OCI-M2 (cell line): ENCODE measurements around the gene ZNF628.
"Not testable (repeated sequence)": the region's sequence is repeated elsewhere in the genome, so short reads cannot be mapped to it uniquely, and the experiment has no call there.

Experiments used
- DNase-seq: peaks from one replicate; lab custom pipeline; 2025; ENCODE audit not compliant: unreplicated experiment; lab: John Stamatoyannopoulos, UW

ZNF628 gene

DNA sequence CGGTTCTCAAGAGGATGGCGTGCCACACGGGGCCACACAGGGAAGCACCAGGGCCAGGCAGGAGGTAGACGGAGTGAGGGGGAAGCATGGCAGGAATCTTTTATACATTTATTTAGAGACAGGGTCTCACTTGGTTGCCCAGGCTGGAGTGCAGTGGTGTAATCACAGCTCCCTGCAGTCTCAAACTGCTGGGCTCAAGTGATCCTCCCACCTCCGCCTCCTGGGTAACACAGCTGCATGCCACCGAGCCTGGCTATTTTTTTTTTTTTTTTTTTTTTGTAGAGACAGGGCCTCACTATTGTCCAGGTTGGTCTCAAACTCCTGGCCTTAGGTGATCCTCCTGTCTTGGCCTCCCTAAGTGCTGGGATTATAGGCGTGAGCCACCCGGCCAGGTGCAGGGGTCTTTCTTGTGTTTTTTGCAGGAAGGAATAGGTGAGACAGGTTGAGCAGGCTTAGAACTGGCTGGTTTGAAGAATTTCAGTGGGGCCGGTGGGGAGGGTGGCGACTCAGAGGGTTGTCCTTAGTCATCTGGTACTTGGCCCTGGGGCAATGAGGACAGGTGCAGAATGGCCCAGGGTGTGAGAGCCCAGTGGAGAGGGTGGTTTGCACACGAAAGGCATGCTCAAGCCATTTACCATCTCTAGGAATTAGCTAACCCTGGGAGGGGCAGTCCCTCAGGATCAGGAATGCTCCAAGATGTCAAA lies 19.4 kb downstream of the ZNF628 start:
- no peak for DNase-seq

- DNase-seq, result not testable (repeated sequence)
Measured at GRCh38 chr19:55496820-55497219, 20.4 kb downstream of the ZNF628 start.

DNA sequence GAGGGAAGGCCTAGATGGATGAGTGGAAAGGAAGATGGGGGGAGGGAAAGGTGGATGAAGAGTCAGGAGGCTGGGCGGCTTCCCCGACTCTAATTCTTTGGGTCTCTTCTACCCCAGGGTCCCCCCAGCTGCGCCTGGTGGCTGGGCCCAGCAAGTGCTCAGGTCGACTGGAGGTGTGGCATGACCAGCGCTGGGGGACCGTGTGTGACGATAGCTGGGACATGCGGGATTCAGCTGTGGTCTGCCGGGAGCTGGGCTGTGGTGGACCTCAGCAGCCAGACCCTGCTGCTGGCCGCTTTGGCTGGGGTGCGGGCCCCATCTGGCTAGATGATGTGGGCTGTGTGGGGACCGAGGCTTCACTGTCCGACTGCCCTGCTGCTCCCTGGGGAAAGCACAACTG lies 21.3 kb downstream of the ZNF628 start:
- DNase-seq, result no peak

DNA sequence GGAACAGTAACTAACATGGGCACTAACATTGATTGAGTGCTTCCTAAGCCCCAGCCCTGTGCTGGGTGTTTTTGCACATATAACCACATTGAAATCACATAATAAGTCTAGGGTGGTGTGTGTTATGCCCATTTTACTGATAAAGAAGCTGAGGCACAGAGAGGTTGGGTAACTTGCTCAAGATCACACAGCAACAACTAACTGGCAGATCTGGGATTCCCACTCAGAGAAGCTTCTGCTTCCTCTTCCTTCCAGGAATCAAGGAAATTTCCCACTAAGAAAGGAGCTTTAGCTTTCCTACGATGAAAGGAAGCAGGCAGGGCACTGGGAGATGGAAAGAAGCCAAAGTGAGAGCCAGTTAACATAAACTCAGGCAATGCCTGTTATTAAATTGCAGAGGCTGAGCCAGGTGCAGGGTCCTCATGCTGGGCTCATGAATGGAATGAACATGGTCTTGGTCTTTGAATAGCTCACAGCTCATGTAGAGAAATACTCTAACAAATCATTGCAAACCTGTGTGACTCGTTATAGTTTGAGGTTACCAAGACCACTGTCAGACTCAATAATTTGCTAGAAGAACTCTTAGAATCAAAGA lies 21.9 kb downstream of the ZNF628 start:
- no peak for DNase-seq

DNA sequence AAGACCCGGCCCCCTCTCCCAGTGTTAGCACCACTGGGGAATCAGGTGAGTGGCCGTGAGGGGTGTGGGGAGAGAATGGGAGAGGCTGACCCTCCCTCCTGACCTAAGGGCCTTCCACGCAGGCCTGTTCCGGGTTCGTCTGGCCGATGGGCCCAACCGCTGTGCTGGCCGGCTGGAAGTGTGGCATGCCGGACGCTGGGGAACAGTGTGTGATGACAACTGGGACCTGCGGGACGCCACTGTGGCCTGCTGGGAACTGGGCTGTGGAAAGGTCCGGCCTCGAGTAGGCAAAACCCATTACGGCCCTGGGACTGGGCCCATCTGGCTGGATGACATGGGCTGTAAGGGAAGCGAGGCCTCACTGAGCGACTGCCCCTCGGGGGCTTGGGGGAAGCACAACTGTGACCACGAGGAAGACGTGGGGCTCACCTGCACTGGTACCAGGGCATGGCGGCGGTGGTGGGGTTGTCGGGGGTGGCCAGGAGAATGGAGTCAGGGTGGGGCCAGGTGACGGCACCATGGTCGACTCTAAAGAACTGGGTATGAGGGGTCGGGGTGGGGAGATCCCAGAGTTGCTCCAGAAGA lies 24.0 kb downstream of the ZNF628 start:
- DNase-seq, result no peak

DNA sequence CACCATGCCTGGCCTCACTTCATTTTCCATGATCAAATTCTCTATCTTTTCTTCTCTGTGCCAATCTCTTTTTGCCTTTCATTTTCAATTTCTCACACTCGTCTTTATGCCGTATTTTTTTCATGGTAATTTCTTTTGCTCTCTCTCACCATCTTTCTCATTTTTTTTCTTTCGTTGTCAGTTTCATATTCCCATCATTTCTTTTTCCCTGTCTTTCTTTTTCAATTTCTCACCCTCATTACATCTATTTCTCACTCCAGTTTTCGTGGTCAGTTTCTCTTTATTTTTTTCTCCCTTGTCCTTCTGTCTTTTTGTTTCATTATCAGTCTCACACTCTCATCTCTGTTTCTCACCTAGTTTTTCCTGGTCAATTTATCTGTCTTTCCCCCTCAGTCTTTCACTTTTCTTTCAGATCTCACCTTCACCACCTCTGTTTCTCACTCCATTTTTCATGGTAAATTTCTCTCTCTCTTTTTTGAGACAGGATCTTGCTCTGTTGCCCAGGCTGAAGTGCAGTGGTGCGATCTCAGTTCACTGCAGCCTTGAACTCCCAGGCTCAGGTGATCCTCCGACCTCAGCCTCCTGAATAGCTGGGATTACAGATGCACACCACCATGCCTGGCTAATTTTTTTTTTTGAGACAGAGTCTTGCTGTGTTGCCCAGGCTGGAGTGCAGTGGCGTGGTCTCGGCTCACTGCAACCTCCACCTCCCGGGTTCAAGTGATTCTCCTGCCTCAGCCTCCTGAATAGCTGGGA lies 26.0 kb downstream of the ZNF628 start:
- no peak for DNase-seq

- no peak for DNase-seq
Measured at GRCh38 chr19:55503157-55503501, 26.7 kb downstream of the ZNF628 start.

DNA sequence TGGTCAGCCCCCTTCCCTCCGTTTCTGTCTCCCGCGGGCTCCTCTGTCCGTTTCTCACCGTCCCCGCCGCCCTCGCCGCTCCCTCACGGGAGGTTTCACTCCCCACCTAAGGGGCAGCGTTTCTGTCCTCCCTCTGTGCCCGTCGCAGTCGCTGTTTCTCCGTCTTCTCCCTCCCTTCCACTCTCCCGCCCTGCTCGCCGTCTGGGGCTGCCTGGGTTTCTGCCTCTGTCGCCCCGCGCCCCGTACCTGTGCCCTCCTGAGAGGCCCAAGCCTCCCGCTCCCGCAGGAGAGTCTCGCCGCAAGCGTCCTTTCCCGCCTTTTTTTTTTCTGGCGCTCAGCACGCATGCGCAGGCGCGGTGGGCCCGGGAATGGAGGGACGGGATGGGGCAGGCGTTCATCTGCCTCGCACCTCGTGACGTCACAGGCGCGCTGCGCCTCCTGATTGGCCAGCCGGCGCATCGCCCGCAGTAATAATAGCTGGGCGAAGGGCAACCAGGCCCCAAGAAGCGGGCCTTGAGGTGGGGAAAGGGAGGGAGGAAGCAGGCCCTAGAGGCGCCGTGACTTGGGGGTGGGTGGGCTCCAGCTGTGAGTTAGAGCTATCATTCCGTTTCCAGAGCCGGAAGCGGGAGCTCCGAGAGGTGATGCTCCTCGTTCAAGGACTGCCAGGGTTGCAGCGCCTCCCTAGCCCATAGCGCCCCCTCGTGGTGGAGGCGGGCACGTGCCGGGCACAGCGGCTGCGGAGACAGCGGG lies 27.3 kb downstream of the ZNF628 start:
- peak; percentile 29 for DNase-seq

DNA sequence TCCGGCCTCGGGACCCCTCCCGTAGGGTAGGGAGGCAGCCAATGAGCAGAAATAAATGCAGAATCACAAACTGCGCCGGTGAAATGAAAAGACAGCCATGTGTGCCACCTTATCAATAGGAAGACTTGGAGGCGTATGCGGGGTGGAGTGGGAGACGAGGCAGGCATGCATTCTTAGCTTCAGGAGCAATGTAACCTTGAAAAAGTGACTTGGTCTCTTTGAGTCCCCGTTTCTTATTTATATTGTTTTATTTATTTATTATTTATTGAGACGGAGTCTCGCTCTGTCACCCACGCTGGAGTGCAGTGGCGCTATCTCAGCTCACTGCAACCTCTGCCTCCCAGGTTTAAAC lies 27.8 kb downstream of the ZNF628 start:
- DNase-seq, result no peak

DNA sequence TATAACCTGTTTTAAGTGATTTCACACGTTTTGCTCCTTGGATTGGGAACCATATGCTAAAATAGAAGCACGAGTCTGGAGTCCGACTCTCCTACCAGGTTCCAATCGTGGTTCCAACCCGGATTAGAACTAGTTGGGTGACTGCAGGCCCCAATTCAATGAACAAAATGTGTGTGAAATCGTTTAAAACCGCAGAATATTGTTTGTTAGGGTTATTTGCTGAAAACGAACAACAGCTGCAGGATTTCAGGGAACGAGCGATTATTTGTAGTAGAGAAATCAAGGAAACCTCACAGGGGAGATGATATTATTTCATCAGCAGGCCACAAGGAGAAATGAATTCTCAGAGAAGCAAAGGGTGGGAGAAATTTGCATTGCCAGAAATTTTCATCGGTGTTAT lies 28.6 kb downstream of the ZNF628 start:
- no peak for DNase-seq

DNA sequence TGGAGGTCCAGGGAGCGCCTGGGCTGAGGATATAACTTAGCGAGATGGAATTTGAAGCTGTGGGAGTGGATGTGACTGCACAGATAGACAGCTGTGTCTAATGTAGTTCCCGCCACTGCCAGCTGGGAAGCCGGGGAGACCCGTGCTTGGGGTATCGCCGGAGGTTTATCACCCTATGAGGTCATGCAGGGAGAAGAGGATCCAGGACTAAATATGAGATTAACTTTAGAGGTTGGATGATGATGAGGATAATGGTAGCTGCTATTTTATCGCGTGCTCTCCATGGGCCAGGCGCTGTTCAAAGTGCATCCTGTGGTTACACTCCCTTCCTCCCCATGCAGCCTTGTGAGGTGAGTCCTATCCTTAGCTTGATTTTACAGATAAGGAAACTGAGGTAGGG lies 31.7 kb downstream of the ZNF628 start:
- DNase-seq, result no peak

DNA sequence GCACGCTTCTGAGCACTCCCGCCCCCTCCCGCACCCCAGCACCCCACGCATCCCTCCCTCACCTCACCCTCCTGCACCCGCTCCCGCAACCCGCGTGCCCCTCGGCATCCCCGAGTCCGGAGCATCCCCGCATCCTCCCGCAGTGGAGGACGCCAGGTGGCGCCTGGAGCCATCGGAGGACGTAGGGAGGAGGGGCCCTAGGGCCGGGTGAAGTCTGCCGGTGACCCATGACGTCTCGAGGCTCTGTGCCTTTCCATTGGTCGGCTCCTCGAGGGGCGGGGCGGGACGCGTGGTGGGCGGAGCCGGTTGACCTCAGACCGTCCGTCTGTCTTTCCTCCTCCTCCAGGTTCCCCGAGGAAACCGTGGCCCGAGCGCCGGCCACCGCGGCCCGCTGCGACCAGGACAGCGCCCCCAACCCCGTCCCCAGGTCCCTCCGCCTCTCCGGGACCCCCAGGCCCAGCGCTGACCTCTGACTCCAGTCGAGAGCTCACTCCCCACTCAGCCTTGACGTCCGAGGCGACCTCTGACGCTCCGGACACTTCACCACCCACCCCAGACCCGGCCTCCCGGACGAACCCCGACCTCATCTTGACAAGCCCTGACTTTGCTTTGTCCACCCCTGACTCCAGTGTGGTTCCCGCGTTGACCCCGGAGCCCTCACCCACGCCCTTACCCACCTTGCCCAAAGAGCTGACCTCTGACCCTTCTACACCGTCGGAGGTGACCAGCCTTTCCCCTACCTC lies 40.6 kb downstream of the ZNF628 start:
- DNase-seq, result peak; percentile 93

- DNase-seq, result no peak
Measured at GRCh38 chr19:55519451-55520311, 43.3 kb downstream of the ZNF628 start.

DNA sequence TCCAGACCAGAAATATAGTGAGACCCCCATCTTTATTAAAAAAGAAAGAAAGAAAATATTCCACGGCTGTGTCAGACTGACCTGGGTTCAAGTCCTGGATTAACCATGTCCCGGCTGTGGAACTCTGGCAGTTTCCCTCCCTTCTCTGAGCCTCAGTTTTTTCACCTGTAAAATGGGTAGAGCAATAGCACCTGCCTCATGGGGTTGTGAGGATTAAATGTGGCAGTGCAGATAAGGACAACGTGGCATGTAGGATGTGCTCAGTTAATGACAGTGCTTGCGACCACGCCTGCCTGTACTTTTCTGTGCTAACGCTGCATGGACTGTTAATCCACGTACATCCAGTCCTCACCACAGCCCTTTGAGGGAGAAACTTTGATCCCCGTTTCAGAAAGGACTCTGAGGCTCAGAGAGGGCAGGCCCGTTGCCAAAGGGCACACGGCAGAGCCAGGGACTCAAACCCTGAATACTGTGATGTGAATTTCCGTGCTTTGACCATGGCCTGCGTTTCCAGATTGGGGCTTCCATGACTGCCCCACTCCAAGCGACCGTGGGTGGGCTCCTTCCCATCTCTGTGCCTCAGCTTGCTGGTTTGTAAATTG lies 44.4 kb downstream of the ZNF628 start:
- DNase-seq, result no peak

GRCh38 chr19:55525289-55526101 lies 49.1 kb downstream of the ZNF628 start:
- DNase-seq, result no peak

DNA sequence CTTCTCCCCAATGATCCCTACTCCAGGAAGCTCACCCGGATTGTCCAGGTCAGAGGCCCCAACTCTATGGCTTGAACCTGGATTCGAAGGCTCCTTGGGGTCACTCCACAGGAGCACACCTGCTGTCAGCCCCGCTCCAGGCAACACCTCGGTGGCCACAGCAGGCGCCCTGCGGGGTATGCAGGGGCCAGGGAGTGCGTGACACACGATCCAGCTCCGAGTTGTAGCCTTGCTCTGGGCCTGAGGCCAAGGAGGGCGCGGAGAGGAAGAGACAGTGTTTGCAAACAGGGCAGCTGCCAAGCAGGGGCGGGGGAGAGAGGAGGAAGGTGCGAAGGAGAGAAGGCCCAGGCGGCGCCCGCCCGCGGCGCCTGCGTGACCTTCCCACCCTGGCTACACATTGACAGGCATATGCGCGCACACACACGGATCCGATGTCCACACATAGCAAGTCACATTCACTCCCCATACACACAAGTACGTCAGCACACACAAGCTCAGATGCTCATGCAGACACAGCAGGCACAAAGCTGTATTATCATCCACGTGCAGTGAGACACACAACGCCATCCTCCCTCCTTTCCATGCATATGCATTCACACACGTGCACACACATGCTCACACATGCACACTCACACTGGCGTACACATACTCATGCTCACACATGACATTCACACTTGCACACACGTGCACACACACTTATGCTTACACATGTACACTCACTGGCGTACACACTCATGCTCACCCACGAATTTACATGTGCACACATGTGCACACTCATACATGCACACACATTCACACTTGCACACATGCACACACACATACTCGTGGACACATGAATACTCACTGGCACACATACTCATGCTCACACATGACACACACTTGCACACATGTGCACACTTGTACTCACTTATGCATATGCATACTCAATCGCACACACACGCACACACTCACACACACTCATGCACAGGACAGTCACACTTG lies 50.1 kb downstream of the ZNF628 start:
- no peak for DNase-seq
